AG04450 (cell line): ENCODE measurements around the gene KRT10. TPM values are rescaled to one million over a fixed set of nuclear protein-coding genes. Genes with fewer than 3 reads are reported as not detected.

Experiments
- CTCF ChIA-PET: fragments of 300-600, 350-600 bp; formaldehyde crosslinking; extraction: SDS; loops from one replicate; lab custom pipeline; 2022; ENCODE audit warnings: antibody characterized with exemption, inconsistent platforms; lab: Charles Lee
- POLR2A ChIA-PET: fragments of 350-600 bp; formaldehyde crosslinking; extraction: SDS; loops from one replicate; lab custom pipeline; 2021; ENCODE audit warnings: antibody characterized with exemption, inconsistent platforms; lab: Yijun Ruan, JAX
- DNase-seq: peaks from one replicate; pipeline ENCODE4 v3.0.0-alpha.2; 2011; ENCODE audit warnings: low read depth, low spot score
- H3K27ac ChIP-seq: one replicate; pipeline ENCODE4 v1.5.1; 2012; ENCODE audit warnings: low read depth, low read length, control low read depth
- H3K27me3 ChIP-seq: one replicate; pipeline ENCODE4 v1.6.0; 2012; ENCODE audit warnings: low read length; ENCODE audit not compliant: control insufficient read depth, insufficient read depth
- H3K4me3 ChIP-seq: 2 replicates; pipeline ENCODE4 v1.5.1; 2011; ENCODE audit warnings: mild to moderate bottlenecking, low read depth, low read length, control low read depth
- H3K9me3 ChIP-seq: 2 replicates; pipeline ENCODE4 v1.5.1; 2012; ENCODE audit warnings: low read length; ENCODE audit not compliant: control insufficient read depth, insufficient read depth
- polyA plus RNA-seq: library from polyadenylated mRNA; depleted of rRNA; stranded (reverse); fragments of >200 nt; gene quantifications from 2 replicates; pipeline ENCODE4 v1.2.3, GENCODE V29; 2011
- TF ChIP-seq, protein P1 (sequence below): IDR thresholded peaks from 2 replicates; pipeline ENCODE4 v1.5.1; 2011; ENCODE audit warnings: low read depth, low read length, control low read depth, inconsistent platforms

The KRT10 gene
- polyA plus RNA-seq, 1 experiment = 35.8 TPM

DNA sequence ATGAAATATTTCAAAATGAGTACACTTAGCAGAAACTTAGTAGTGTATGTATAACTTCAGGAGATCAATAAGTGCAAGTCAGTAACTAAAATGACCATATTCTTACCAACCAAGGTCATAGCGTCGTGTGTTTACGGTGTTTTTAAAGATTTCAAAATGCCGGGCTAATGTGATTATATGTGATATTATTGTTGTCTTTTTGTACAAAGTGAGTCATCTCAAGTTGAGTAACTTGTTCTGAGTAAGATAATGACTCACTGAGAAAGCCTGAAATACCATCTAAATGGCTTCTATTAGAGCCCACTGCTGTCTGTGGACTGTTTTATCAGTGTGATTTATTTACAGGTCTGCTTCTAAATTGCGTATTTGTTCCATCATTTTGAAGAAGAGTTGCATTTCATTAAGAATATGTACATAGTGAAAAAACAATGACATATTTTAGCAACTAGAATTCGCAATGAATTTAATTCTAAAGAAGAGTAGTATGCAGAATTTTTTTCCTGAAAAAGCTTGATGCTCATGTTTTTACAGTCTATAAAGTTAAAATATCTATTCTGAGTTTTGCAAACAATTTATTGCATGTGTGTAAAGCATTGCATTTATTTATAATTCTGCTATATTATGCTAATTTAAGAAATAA lies 31.9 kb upstream of the KRT10 start:
- TF ChIP-seq, protein P1, sequence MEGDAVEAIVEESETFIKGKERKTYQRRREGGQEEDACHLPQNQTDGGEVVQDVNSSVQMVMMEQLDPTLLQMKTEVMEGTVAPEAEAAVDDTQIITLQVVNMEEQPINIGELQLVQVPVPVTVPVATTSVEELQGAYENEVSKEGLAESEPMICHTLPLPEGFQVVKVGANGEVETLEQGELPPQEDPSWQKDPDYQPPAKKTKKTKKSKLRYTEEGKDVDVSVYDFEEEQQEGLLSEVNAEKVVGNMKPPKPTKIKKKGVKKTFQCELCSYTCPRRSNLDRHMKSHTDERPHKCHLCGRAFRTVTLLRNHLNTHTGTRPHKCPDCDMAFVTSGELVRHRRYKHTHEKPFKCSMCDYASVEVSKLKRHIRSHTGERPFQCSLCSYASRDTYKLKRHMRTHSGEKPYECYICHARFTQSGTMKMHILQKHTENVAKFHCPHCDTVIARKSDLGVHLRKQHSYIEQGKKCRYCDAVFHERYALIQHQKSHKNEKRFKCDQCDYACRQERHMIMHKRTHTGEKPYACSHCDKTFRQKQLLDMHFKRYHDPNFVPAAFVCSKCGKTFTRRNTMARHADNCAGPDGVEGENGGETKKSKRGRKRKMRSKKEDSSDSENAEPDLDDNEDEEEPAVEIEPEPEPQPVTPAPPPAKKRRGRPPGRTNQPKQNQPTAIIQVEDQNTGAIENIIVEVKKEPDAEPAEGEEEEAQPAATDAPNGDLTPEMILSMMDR = no peak
- Histone ChIP-seq H3K4me3 (no peak overlapping the region), H3K27ac (no peak overlapping the region), H3K9me3 (no peaks in the 10 kb centered on the region), H3K27me3 (no peaks in the 10 kb centered on the region)
- POLR2A ChIA-PET = interaction anchor here (0.6 kb wide), 1 partner anchor 47 kb away, joined by 3 read pairs; no protein-coding TSS in a partner anchor
- peak; percentile 47 for DNase-seq
- CTCF ChIA-PET = interaction anchor here (1.2 to 9.9 kb wide), 6 partner anchors 13 to 813 kb away, joined by 3 to 162 read pairs (median 48); no protein-coding TSS in a partner anchor

DNA sequence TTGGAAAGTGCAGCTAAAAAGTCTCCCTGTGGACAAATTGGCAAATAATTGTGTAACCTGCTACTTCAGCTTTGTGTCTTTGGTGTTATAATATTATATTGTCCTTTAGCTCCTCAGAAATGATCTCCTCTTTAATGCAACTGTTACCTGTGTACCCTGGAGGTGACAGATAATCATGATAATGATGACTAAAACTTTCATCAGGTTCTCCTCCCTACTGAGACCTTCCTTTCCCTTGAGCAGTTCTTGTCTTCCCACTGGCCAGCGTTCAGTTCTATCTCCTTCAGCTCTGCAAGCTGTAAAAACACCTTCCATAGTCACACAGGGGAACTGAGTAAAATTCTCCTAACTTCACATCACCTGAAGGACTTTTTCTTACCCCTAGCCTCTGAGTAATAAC lies 29.9 kb upstream of the KRT10 start:
- H3K27ac ChIP-seq = no peak overlapping the region
- TF ChIP-seq, protein P1 = no peak
- CTCF ChIA-PET = interaction anchor here (1.7 to 1.9 kb wide), 3 partner anchors 697 to 811 kb away, joined by 4 to 12 read pairs (median 8); no protein-coding TSS in a partner anchor
- POLR2A ChIA-PET = interaction anchor here (0.9 kb wide), 2 partner anchors 34 to 836 kb away, joined by 3 to 5 read pairs; no protein-coding TSS in a partner anchor
- H3K4me3 ChIP-seq = no peak overlapping the region
- no peaks in the 10 kb centered on the region for H3K9me3 ChIP-seq
- no peaks in the 10 kb centered on the region for H3K27me3 ChIP-seq
- no peak for DNase-seq

DNA sequence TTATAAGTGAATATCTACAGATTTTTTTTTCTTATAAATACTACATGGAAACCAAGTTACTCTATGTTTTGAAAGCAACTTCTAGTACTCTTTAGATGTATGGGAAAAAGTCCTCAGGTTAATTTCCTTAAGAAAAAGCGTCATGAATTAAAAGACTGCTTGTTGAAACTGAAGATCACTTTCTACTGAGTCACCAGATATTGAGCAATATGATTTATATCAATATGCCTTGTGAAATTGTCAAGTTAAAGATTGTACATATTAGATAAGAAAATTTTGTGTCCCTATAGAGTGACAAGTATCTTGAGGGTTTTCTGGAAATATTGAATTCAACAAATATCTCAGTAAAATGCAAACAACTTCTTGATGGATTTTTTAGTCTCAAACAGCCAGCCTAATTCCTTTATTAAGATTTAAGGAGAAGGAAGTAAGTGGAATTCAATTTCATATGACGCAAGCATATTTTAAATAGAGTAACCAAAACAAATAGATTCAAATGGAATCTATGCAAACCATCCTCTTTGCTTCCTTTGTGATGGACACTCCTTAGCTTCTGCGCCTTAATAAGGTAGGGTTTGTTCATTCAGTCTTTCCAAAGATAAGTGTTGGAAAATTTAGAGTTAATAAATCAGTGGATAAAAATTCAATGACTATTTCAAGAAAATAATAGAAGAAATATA lies 28.0 kb upstream of the KRT10 start:
- ChIA-PET CTCF (interaction anchor here (1.0 to 3.5 kb wide), 2 partner anchors 698 to 798 kb away, joined by 3 to 12 read pairs; no protein-coding TSS in a partner anchor), POLR2A (interaction anchor here (1.1 kb wide), 1 partner anchor 35 kb away, joined by 3 read pairs; no protein-coding TSS in a partner anchor)
- Histone ChIP-seq H3K9me3 (no peaks in the 10 kb centered on the region), H3K27me3 (no peaks in the 10 kb centered on the region), H3K4me3 (no peak overlapping the region), H3K27ac (no peak overlapping the region)
- DNase-seq = no peak
- TF ChIP-seq, protein P1 = no peak

DNA sequence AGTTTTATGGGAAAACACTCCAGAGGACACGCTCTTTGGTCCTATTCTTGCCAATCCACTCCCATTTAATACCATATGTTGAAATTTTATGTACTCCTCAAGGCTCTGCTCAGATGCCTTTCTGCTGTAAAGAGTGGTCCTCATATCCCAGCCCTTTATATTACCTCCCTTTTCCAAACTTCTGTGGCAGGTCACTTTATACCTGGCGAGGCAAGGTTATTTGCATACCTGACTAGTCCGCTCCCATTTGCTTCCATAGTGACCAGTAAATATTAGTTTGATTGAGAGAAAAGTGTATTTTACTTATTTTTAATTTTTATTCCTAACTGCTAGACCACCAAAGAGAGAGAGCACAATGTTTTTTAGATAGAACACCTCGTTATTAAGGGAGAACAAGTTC lies 27.3 kb upstream of the KRT10 start:
- no peak for DNase-seq
- Histone ChIP-seq H3K27me3 (no peaks in the 10 kb centered on the region), H3K4me3 (no peak overlapping the region), H3K9me3 (no peaks in the 10 kb centered on the region), H3K27ac (no peak overlapping the region)
- TF ChIP-seq, protein P1 = no peak
- ChIA-PET POLR2A (interaction anchor here (1.1 kb wide), 1 partner anchor 34 kb away, joined by 3 read pairs; no protein-coding TSS in a partner anchor), CTCF (interaction anchor here (1.0 to 3.5 kb wide), 3 partner anchors 699 to 816 kb away, joined by 3 to 12 read pairs (median 6); no protein-coding TSS in a partner anchor)
